Tibial nerve (tissue), 4 donors: ENCODE results near the gene TRAPPC5. TPM values are rescaled to one million over a fixed set of nuclear protein-coding genes. Genes with fewer than 3 reads are reported as not detected.

Experiments
- DNase-seq, 2 donors: peaks; one replicate each; pipeline ENCODE4 v3.0.0-alpha.2; 2019; ENCODE audit warnings: low spot score in 2 of 2
- H3K27ac ChIP-seq, 4 donors: fragments of 200-600 bp; sonication (generic) in 3 of 4; one replicate each; pipeline ENCODE4 v1.5.1; 2017 to 2019; ENCODE audit warnings: mild to moderate bottlenecking in 1 of 4
- H3K27me3 ChIP-seq, 2 donors: fragments of 200-600 bp; sonication (generic) in 1 of 2; one replicate each; pipeline versions ENCODE4 v1.5.1 to v1.6.0; 2017 to 2019
- H3K36me3 ChIP-seq, 3 donors: fragments of 200-600 bp; sonication (generic); one replicate each; pipeline ENCODE4 v1.5.1; 2018 to 2019
- H3K4me1 ChIP-seq, 4 donors: fragments of 200-600 bp; sonication (generic) in 3 of 4; one replicate each; pipeline ENCODE4 v1.5.1; 2017 to 2019
- H3K4me3 ChIP-seq, 4 donors: fragments of 200-600 bp; sonication (generic) in 3 of 4; one replicate each; pipeline ENCODE4 v1.5.1; 2017 to 2019; ENCODE audit warnings: mild to moderate bottlenecking in 1 of 4, moderate library complexity in 1 of 4
- H3K9me3 ChIP-seq, 4 donors: fragments of 200-600 bp; sonication (generic) in 3 of 4; one replicate each; pipeline ENCODE4 v1.5.1; 2017 to 2019
- CTCF ChIP-seq, 5 experiments: fragments of 200-600 bp in 3 of 5; fragments of 450-650 bp in 2 of 5; sonication (generic) in 3 of 5; IDR thresholded peaks; one replicate each; pipeline ENCODE4 v1.5.1; 2016 to 2019; ENCODE audit warnings: antibody characterized with exemption in 5 of 5, mild to moderate bottlenecking in 3 of 5, moderate library complexity in 2 of 5
- EP300 ChIP-seq, 2 donors: sonication (generic); formaldehyde crosslinking; IDR thresholded peaks; one replicate each; pipeline ENCODE4 v1.6.1; 2017; ENCODE audit warnings: antibody characterized with exemption in 2 of 2, mild to moderate bottlenecking in 1 of 2
- POLR2A ChIP-seq, 2 donors: fragments of 450-650 bp; IDR thresholded peaks; one replicate each; pipeline ENCODE4 v1.6.1; 2017; ENCODE audit warnings: antibody characterized with exemption in 2 of 2, mild to moderate bottlenecking in 2 of 2, moderate library complexity in 2 of 2
- WGBS, 2 donors: methylation state at CpG; one replicate each; pipeline ENCODE4 v1.1.5; 2018; 5-methylcytosine and 5-hydroxymethylcytosine counted together
- total RNA-seq, 4 donors: library from RNA; depleted of rRNA; stranded (reverse); fragments of >200 nt; gene quantifications; one replicate each; pipeline ENCODE4 v1.1.0, GENCODE V29; 2016

Gene TRAPPC5
- total RNA-seq, 4 donors from 2014 or later, result 26.9 to 47.5 (median 37.0) TPM

GRCh38 chr19:7639863-7640348 lies 40.7 kb upstream of the TRAPPC5 start:
- no peak overlapping the region for H3K27ac ChIP-seq
- no peak for DNase-seq
- H3K4me3 ChIP-seq, result no peak overlapping the region
- WGBS, 2 donors, result 93 to 96% methylated on average over 13 of the region's 13 CpGs
- no peaks in the 10 kb centered on the region for H3K36me3 ChIP-seq
- H3K27me3 ChIP-seq, result peaks cover 0 to 31% of the 10 kb centered on the region in 2 donors
- H3K4me1 ChIP-seq, result peaks cover 0 to 8% (median 0%) of the 10 kb centered on the region in 4 donors
- no peak for TF ChIP-seq EP300 (IDR thresholded peaks at IDR 0.05)
- TF ChIP-seq POLR2A (IDR thresholded peaks at IDR 0.05), result no peak
- no peak for TF ChIP-seq CTCF (IDR thresholded peaks at IDR 0.05)
- no peaks in the 10 kb centered on the region for H3K9me3 ChIP-seq

- TF ChIP-seq EP300 (IDR thresholded peaks at IDR 0.05) (no peak), POLR2A (IDR thresholded peaks at IDR 0.05) (no peak), CTCF (IDR thresholded peaks at IDR 0.05) (no peak)
- Histone ChIP-seq H3K36me3 (no peaks in the 10 kb centered on the region), H3K9me3 (no peaks in the 10 kb centered on the region), H3K4me1 (peaks cover 0 to 8% (median 0%) of the 10 kb centered on the region in 4 donors), H3K27ac (no peak overlapping the region), H3K4me3 (no peak overlapping the region), H3K27me3 (peaks cover 0 to 35% of the 10 kb centered on the region in 2 donors)
- WGBS, 2 donors, result 88 to 91% methylated on average over 11 of the region's 11 CpGs
- DNase-seq, result no peak
These were observed 39.8 kb upstream of the TRAPPC5 start for GRCh38 chr19:7640803-7641202.

- no peaks in the 10 kb centered on the region for H3K9me3 ChIP-seq
- WGBS, 2 donors, result 79 to 82% methylated on average over 38 to 43 of the region's 43 CpGs
- no peaks in the 10 kb centered on the region for H3K36me3 ChIP-seq
- H3K27me3 ChIP-seq, result peaks cover 0 to 31% of the 10 kb centered on the region in 2 donors
- H3K27ac ChIP-seq, result no peak overlapping the region
- DNase-seq, result no peak
- TF ChIP-seq EP300 (IDR thresholded peaks at IDR 0.05) (no peak), POLR2A (IDR thresholded peaks at IDR 0.05) (no peak), CTCF (IDR thresholded peaks at IDR 0.05) (no peak)
- H3K4me3 ChIP-seq, result no peak overlapping the region
- peaks cover 0 to 7% (median 0%) of the 10 kb centered on the region in 4 donors for H3K4me1 ChIP-seq
These were observed 39.0 kb upstream of the TRAPPC5 start for GRCh38 chr19:7641290-7642276.

- WGBS, 2 donors, result 80 to 85% methylated on average over 21 to 23 of the region's 27 CpGs
- DNase-seq, result no peak
- TF ChIP-seq CTCF (IDR thresholded peaks at IDR 0.05) (no peak), POLR2A (IDR thresholded peaks at IDR 0.05) (no peak), EP300 (IDR thresholded peaks at IDR 0.05) (no peak)
These were observed 38.2 kb upstream of the TRAPPC5 start for GRCh38 chr19:7642295-7643030.

More at GRCh38 chr19:7642295-7643030, 38.2 kb upstream of the TRAPPC5 start:
- Histone ChIP-seq H3K27ac (no peak overlapping the region), H3K36me3 (no peaks in the 10 kb centered on the region), H3K4me1 (no peaks in the 10 kb centered on the region), H3K27me3 (peaks cover 0 to 22% of the 10 kb centered on the region in 2 donors), H3K9me3 (no peaks in the 10 kb centered on the region), H3K4me3 (no peak overlapping the region)
